Measurements from ENCODE around the gene NOC3L.
A peak's percentile ranks its signal among the peaks of the same experiment; 100 is the strongest.

GRCh38 chr10:94409021-94409657, 46.4 kb upstream of the NOC3L start:
- no peak for TF ChIP-seq SALL2 (tag by site-specific recombination; IDR thresholded peaks at IDR 0.05; ENCODE audit: borderline replicate concordance)
- TF ChIP-seq CTCF (tag by site-specific recombination; IDR thresholded peaks at IDR 0.05), result no peak
- TF ChIP-seq ZBTB8A (tag by site-specific recombination; IDR thresholded peaks at IDR 0.05), result no peak
- TF ChIP-seq KLF16 (tag by site-specific recombination; IDR thresholded peaks at IDR 0.05), result no peak
- TF ChIP-seq ZNF2 (tag by site-specific recombination; IDR thresholded peaks at IDR 0.05), result no peak
- TF ChIP-seq TCF7L2 (IDR thresholded peaks at IDR 0.05; ENCODE audit: borderline replicate concordance, low read depth, low read length), result 0 out of 2 replicates have a peak, but pooled peaks have one; percentile 8
- TF ChIP-seq OSR2 (tag by site-specific recombination; IDR thresholded peaks at IDR 0.05), result peak; percentile 14; the same call in 1 of the 2 replicates
- TF ChIP-seq ZNF558 (tag by site-specific recombination; IDR thresholded peaks at IDR 0.05), result no peak
- no peak for TF ChIP-seq ZNF302 (tag by site-specific recombination; IDR thresholded peaks at IDR 0.05; ENCODE audit: low read depth)

All from HEK293 (cell line).